ENCODE results near the gene TSPEAR.

TSPEAR gene

DNA sequence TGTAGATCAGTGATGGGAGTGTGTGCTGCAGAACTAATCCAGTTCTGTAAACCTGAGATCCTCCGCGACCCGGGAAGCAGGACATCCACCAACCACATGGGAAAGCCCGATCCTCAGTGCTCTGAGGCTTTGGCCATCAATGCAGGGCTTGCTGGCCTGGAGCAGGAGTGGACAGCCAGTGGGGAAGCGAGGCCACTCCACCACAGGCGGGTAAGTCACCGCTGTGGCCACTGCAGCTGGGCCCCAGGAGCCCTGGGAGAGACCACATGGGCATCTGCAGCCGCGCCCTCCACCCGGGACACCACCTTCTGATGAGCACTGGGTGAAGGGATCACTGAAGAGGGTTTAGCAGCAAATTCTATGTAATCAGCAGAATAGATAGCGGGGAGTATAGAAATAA is 30.2 kb downstream of the TSPEAR start:
- no peak for DNase-seq (ENCODE audit: extremely low spot score)
- CTCF ChIA-PET: no interaction called here
- POLR2A ChIA-PET: no interaction called here
- TF ChIP-seq ARNT (IDR thresholded peaks at IDR 0.05): no peak
- no peak for TF ChIP-seq FOXA1 (IDR thresholded peaks at IDR 0.05)
- TF ChIP-seq ZNF384 (IDR thresholded peaks at IDR 0.05): no peak
- no peak for TF ChIP-seq ELF4 (IDR thresholded peaks at IDR 0.05)
- TF ChIP-seq L3MBTL2 (conservative IDR thresholded peaks at IDR 0.05): no peak
- no peak for TF ChIP-seq HDGF (IDR thresholded peaks at IDR 0.05; ENCODE audit: borderline replicate concordance)
- no peak for TF ChIP-seq SUZ12 (IDR thresholded peaks at IDR 0.05)
- no peak for TF ChIP-seq CTBP1 (IDR thresholded peaks at IDR 0.05; ENCODE audit: borderline replicate concordance)

DNA sequence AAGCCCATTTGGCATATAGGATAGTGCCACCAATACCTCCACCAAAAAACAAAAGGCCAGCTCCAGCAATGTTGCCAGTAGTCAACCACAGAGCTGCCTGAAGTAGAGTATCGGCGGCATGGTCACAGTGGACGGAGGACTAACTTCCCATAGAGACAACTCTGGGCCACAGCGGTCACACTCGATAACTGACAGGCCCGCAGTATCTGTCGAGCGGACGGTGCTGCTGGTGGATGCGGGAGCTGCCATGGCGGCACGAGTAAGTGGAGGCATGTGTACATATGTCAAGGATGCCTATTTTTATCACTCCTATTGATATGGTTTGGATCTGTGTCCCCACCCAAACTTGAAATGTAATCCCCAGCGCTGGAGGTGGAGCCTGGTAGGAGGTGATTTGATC is 33.5 kb downstream of the TSPEAR start:
- CTCF ChIA-PET: no interaction called here
- POLR2A ChIA-PET: no interaction called here
- no peak for DNase-seq (ENCODE audit: extremely low spot score)
- TF ChIP-seq LEF1 (IDR thresholded peaks at IDR 0.05; ENCODE audit: borderline replicate concordance) (no peak), ELF4 (IDR thresholded peaks at IDR 0.05) (no peak), SP1 (IDR thresholded peaks at IDR 0.05) (no peak), FOXM1 (IDR thresholded peaks at IDR 0.05; ENCODE audit: borderline replicate concordance) (no peak), ZNF384 (IDR thresholded peaks at IDR 0.05) (no peak), CTBP1 (IDR thresholded peaks at IDR 0.05; ENCODE audit: borderline replicate concordance) (no peak), BHLHE40 (IDR thresholded peaks at IDR 0.05; ENCODE audit: borderline replicate concordance) (no peak), L3MBTL2 (conservative IDR thresholded peaks at IDR 0.05) (no peak), FOXK2 (IDR thresholded peaks at IDR 0.05) (no peak), TARDBP (IDR thresholded peaks at IDR 0.05) (no peak), SUZ12 (IDR thresholded peaks at IDR 0.05) (no peak), ARNT (IDR thresholded peaks at IDR 0.05) (no peak), NFRKB (IDR thresholded peaks at IDR 0.05) (no peak)
- TF ChIP-seq, protein P1, sequence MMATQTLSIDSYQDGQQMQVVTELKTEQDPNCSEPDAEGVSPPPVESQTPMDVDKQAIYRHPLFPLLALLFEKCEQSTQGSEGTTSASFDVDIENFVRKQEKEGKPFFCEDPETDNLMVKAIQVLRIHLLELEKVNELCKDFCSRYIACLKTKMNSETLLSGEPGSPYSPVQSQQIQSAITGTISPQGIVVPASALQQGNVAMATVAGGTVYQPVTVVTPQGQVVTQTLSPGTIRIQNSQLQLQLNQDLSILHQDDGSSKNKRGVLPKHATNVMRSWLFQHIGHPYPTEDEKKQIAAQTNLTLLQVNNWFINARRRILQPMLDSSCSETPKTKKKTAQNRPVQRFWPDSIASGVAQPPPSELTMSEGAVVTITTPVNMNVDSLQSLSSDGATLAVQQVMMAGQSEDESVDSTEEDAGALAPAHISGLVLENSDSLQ (IDR thresholded peaks at IDR 0.05): no peak

DNA sequence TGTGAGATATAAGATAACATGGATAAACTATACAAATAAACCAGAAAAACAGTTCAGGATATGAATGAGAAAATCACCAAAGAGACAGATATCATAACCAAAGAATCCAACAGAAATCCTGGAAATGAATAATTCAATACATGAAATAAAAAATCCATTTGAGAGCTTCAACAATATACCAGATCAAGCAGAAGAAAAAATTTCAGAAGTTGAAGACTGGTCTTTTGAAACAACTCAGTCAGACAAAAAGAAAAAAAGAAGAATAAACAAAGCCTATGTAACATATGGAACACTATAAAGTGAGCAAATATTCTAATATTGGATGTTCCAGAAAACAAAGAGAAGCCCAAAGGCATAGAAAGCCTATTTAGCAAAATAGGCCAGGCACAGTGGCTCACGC is 39.5 kb downstream of the TSPEAR start:
- TF ChIP-seq, protein P1 (IDR thresholded peaks at IDR 0.05): no peak
- TF ChIP-seq L3MBTL2 (conservative IDR thresholded peaks at IDR 0.05) (no peak), CTBP1 (IDR thresholded peaks at IDR 0.05; ENCODE audit: borderline replicate concordance) (no peak), SUZ12 (IDR thresholded peaks at IDR 0.05) (no peak), FOXM1 (IDR thresholded peaks at IDR 0.05; ENCODE audit: borderline replicate concordance) (no peak), ELF4 (IDR thresholded peaks at IDR 0.05) (no peak), ZNF384 (IDR thresholded peaks at IDR 0.05) (no peak), LEF1 (IDR thresholded peaks at IDR 0.05; ENCODE audit: borderline replicate concordance) (no peak), NFRKB (IDR thresholded peaks at IDR 0.05) (no peak), BHLHE40 (IDR thresholded peaks at IDR 0.05; ENCODE audit: borderline replicate concordance) (no peak), TARDBP (IDR thresholded peaks at IDR 0.05) (no peak), SP1 (IDR thresholded peaks at IDR 0.05) (no peak), ARNT (IDR thresholded peaks at IDR 0.05) (no peak)
- DNase-seq (ENCODE audit: extremely low spot score): no peak
- ChIA-PET POLR2A (no interaction called here), CTCF (no interaction called here)

DNA sequence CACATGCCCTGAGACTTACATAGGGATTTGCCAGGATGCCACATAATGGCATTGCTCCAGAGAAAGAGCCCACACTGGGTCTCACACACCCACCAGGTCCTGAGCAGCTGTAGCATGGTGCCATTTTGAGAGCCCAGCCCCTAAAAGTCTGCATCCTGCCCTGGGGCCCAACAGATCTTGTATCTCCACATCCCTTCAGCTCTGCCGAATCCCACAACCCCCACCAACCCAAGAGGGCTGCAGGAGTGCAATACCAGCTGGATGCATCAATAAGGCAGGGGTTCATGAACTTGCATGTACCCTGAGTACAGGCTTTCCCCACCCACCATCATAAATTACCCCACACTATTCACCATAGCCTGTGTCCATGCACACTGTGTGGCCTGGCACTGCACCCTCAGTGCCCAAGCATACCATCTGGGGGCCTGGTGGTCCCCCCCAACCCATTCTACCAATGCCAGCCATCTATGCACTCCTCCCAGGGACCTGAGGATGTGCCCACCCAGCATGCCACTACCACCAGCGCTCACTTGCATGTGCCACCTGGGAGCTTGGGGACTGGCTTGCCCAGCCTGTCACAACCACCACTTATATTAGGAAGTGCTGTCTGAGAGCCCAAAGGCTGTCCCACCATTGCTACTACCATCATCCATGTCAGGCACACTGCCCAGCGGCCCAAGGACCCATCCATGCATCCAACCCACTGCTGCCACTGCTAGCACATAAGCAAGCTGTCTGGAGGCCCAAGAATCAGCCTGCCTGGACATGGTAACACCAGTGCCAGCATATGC is 40.5 kb downstream of the TSPEAR start:
- no peak for DNase-seq (ENCODE audit: extremely low spot score)
- POLR2A ChIA-PET: no interaction called here
- CTCF ChIA-PET: no interaction called here
- TF ChIP-seq TARDBP (IDR thresholded peaks at IDR 0.05) (no peak), LEF1 (IDR thresholded peaks at IDR 0.05; ENCODE audit: borderline replicate concordance) (no peak), FOXK2 (IDR thresholded peaks at IDR 0.05) (no peak)

DNA sequence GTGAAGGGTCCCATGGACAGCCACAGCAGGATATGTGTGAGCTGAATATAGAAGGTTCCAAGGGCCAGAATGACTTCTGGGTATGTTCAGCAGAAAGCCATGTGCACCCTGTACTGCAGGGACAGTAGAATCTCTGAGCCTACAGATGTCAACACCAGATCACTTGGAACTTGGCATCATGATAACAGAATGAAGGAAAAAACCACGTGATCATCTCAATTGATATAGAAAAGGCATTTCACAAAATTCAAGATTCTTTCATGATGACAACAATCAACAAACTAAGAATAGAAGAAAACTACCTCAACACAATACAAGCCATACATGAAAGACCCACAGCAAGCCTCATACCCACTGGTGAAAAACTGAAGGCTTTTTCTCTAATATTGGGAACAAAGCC is 43.8 kb downstream of the TSPEAR start:
- CTCF ChIA-PET: no interaction called here
- no peak for DNase-seq (ENCODE audit: extremely low spot score)
- no peak for TF ChIP-seq LEF1 (IDR thresholded peaks at IDR 0.05; ENCODE audit: borderline replicate concordance)
- no peak for TF ChIP-seq NFRKB (IDR thresholded peaks at IDR 0.05)
- TF ChIP-seq FOXK2 (IDR thresholded peaks at IDR 0.05): no peak
- TF ChIP-seq, protein P1 (IDR thresholded peaks at IDR 0.05): no peak
- TF ChIP-seq L3MBTL2 (conservative IDR thresholded peaks at IDR 0.05): no peak
- no peak for TF ChIP-seq ZNF384 (IDR thresholded peaks at IDR 0.05)
- TF ChIP-seq BHLHE40 (IDR thresholded peaks at IDR 0.05; ENCODE audit: borderline replicate concordance): no peak
- no peak for TF ChIP-seq ELF4 (IDR thresholded peaks at IDR 0.05)
- TF ChIP-seq SUZ12 (IDR thresholded peaks at IDR 0.05): no peak
- TF ChIP-seq TARDBP (IDR thresholded peaks at IDR 0.05): no peak
- no peak for TF ChIP-seq CTBP1 (IDR thresholded peaks at IDR 0.05; ENCODE audit: borderline replicate concordance)
- no peak for TF ChIP-seq HDGF (IDR thresholded peaks at IDR 0.05; ENCODE audit: borderline replicate concordance)
- TF ChIP-seq FOXA1 (IDR thresholded peaks at IDR 0.05): no peak
- no peak for TF ChIP-seq SP1 (IDR thresholded peaks at IDR 0.05)
- no peak for TF ChIP-seq FOXM1 (IDR thresholded peaks at IDR 0.05; ENCODE audit: borderline replicate concordance)
- no peak for TF ChIP-seq ARNT (IDR thresholded peaks at IDR 0.05)
- POLR2A ChIA-PET: no interaction called here

Data from HEK293T (cell line).